Heart left ventricle (tissue), 16 donors: ENCODE data around the gene SPSB1. TPM values are rescaled to one million over a fixed set of nuclear protein-coding genes. Genes with fewer than 3 reads are reported as not detected.
A peak's percentile ranks its signal among the peaks of the same experiment; 100 is the strongest.

ENCODE experiments used
- ATAC-seq, 4 donors: fragments of 200-7000 bp; cut with Tn5 transposase; one replicate each; pipeline ENCODE4 v1.9.1; 2020 to 2022; ENCODE audit warnings: moderate library complexity in 4 of 4, mild to moderate bottlenecking in 3 of 4, moderate number of reproducible peaks in 1 of 4
- DNase-seq, 5 donors: peaks; one replicate each; pipeline ENCODE4 v3.0.0-alpha.2; 2020
- H3K27ac ChIP-seq, 12 donors: fragments of 200-600 bp; sonication (generic) in 4 of 12; one replicate each; pipeline versions ENCODE4 v1.5.0 to v1.8.0; 2016 to 2022; ENCODE audit warnings: mild to moderate bottlenecking in 2 of 12
- H3K27me3 ChIP-seq, 9 donors: fragments of 200-600 bp; sonication (generic) in 2 of 9; one replicate each; pipeline versions ENCODE4 v1.5.1 to v1.8.0; 2016 to 2022; ENCODE audit warnings: mild to moderate bottlenecking in 3 of 9
- H3K36me3 ChIP-seq, 9 donors: fragments of 200-600 bp; sonication (generic) in 2 of 9; one replicate each; pipeline versions ENCODE4 v1.5.0 to v1.8.0; 2018 to 2022; ENCODE audit warnings: mild to moderate bottlenecking in 2 of 9
- H3K4me1 ChIP-seq, 12 donors: fragments of 200-600 bp; sonication (generic) in 4 of 12; one replicate each; pipeline versions ENCODE4 v1.5.0 to v1.8.0; 2016 to 2022; ENCODE audit warnings: mild to moderate bottlenecking in 3 of 12
- H3K4me3 ChIP-seq, 12 donors: fragments of 200-600 bp; sonication (generic) in 4 of 12; one replicate each; pipeline versions ENCODE4 v1.5.0 to v1.8.0; 2017 to 2022; ENCODE audit warnings: mild to moderate bottlenecking in 9 of 12, moderate library complexity in 4 of 12
- H3K9me3 ChIP-seq, 12 donors: fragments of 200-600 bp; sonication (generic) in 4 of 12; one replicate each; pipeline versions ENCODE4 v1.5.0 to v1.8.0; 2016 to 2022; ENCODE audit warnings: mild to moderate bottlenecking in 1 of 12
- POLR2A ChIP-seq, 2 donors: fragments of 450-650 bp; IDR thresholded peaks; one replicate each; pipeline ENCODE4 v1.6.1; 2017; ENCODE audit warnings: antibody characterized with exemption in 2 of 2, mild to moderate bottlenecking in 2 of 2, moderate library complexity in 2 of 2
- WGBS, 4 donors: extraction: QIAGEN DNeasy Blood & Tissue Kit in 2 of 4; methylation state at CpG; one replicate each; pipeline versions ENCODE4 v1.1.5 to v1.1.7; 2013 to 2018; 5-methylcytosine and 5-hydroxymethylcytosine counted together
- intact Hi-C, 10 donors: fragments of 100-400 bp; cut with DNase I; formaldehyde crosslinking; loops; one replicate each; pipeline versions ENCODE4 v1.11.1 to v1.14.2; 2022
- polyA plus RNA-seq, 2 donors: library from polyadenylated mRNA; stranded (reverse); fragments of 200-250 nt; gene quantifications; one replicate each; pipeline ENCODE4 v1.2.3, GENCODE V29; 2013
- total RNA-seq, 9 donors: library from RNA; depleted of rRNA in 2 of 9; stranded (reverse); fragments of >200 nt in 2 of 9; fragmentation: NEBNext Ultra II Directional in 3 of 9; extraction: Animal tissue kit (Norgen Biotek cat#: 25700) in 3 of 9; gene quantifications; one replicate each; pipeline versions ENCODE4 v1.1.0 to v1.2.4, GENCODE V29; 2016 to 2023
- TF ChIP-seq, protein P1 (sequence below), 12 donors: fragments of 200-600 bp; sonication (generic) in 4 of 12; IDR thresholded peaks; one replicate each; pipeline versions ENCODE4 v1.5.0 to v1.8.0; 2018 to 2022; ENCODE audit warnings: antibody characterized with exemption in 12 of 12, mild to moderate bottlenecking in 5 of 12
- donor health status: ischemic (EF 13 %, LVEDD 7.1; RV severe dilation, severe dysfunction).
- donor health status: healthy with polysubstance abuse.
- donor health status: DM: no; HTN: yes; CAD: no.
- donor health status: DM: no; HTN: no; CAD: no.
- donor health status: ischemic (EF 25% LVEDD 6.9; RV normal size, moderate dysfunction).
- donor health status: ischemic (EF 25% LVEDD 5.7; RV mildly dilated, moderate dysfunction).
- donor health status: healthy.
- donor health status: DM: yes; HTN: yes; CAD: no.
- donor health status: ischemic (EF 35%, LVEDD 5.7; RV mildly dilated, moderate dysfunction).
- donor health status: nonischemic (EF 11% LVEDD 7.7; RV severe dilation, severe dysfunction).
- donor health status: DM: yes; HTN: yes; CAD: no.
- donor health status: PGD.
- donor health status: ischemic (EF 29% LVEDD 5.4; RV normal size, mild dysfunction).
- donor health status: nonischemic (EF 23%, LVEDD 6.1; RV moderate dilation, normal function).

SPSB1 gene
- total and polyA plus RNA-seq, 11 donors: 7.0 to 27.2 (median 9.2) TPM

DNA sequence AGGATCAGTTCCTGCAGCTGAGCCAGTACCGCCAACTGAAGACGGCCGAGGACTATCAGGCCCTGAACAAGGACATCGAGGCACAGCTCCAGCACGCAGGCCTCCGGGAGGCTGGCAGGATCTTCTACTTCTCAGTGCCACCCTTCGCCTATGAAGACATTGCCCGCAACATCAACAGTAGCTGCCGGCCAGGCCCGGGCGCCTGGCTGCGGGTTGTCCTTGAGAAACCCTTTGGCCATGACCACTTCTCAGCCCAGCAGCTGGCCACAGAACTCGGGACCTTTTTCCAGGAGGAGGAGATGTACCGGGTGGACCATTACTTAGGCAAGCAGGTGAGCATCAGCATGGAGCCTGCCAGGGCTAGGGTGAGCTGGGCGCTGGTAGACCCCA is 47.5 kb upstream of the SPSB1 start:
- ATAC-seq: no peak
- H3K4me3 ChIP-seq: no peak overlapping the region
- H3K4me1 ChIP-seq: peaks cover 5 to 92% (median 58%) of the 10 kb centered on the region in 12 donors
- peak overlapping the region in 4 of 12 donors; percentile 9 to 97 (median 94) for H3K27ac ChIP-seq
- H3K9me3 ChIP-seq: no peaks in the 10 kb centered on the region
- 85 to 96% (median 91%) methylated on average over 8 to 15 of the region's 15 CpGs for WGBS, 4 donors
- TF ChIP-seq, protein P1, sequence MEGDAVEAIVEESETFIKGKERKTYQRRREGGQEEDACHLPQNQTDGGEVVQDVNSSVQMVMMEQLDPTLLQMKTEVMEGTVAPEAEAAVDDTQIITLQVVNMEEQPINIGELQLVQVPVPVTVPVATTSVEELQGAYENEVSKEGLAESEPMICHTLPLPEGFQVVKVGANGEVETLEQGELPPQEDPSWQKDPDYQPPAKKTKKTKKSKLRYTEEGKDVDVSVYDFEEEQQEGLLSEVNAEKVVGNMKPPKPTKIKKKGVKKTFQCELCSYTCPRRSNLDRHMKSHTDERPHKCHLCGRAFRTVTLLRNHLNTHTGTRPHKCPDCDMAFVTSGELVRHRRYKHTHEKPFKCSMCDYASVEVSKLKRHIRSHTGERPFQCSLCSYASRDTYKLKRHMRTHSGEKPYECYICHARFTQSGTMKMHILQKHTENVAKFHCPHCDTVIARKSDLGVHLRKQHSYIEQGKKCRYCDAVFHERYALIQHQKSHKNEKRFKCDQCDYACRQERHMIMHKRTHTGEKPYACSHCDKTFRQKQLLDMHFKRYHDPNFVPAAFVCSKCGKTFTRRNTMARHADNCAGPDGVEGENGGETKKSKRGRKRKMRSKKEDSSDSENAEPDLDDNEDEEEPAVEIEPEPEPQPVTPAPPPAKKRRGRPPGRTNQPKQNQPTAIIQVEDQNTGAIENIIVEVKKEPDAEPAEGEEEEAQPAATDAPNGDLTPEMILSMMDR (IDR thresholded peaks at IDR 0.05): no peak
- no peak for TF ChIP-seq POLR2A (IDR thresholded peaks at IDR 0.05)
- H3K27me3 ChIP-seq: no peaks in the 10 kb centered on the region
- intact Hi-C loops: no loop called here
- DNase-seq: no peak
- peaks cover 0 to 40% (median 26%) of the 10 kb centered on the region in 9 donors for H3K36me3 ChIP-seq

DNA sequence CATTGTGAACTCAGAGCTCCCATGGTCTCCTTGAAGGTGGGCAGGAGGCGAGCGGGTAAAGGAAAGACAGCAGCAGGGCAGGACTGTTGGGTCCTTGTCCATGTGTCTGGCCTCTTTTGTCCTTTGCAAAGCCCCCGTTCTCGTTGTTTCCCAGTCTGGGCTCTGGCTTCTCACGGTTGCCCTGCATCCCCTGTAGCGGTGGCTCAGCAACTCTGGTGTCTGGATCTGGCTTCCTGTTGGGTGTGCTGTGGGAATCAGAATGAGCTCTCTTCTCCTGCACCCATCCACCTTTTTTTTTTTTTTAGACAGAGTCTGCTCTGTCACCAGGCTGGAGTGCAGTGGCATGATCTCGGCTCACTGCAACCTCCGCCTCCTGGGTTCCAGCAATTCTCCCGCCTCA is 47.0 kb upstream of the SPSB1 start:
- no peaks in the 10 kb centered on the region for H3K27me3 ChIP-seq
- no peaks in the 10 kb centered on the region for H3K9me3 ChIP-seq
- no peak for DNase-seq
- H3K36me3 ChIP-seq: peaks cover 0 to 40% (median 26%) of the 10 kb centered on the region in 9 donors
- H3K4me3 ChIP-seq: no peak overlapping the region
- H3K4me1 ChIP-seq: peaks cover 5 to 92% (median 57%) of the 10 kb centered on the region in 12 donors
- WGBS, 4 donors: 92 to 96% (median 95%) methylated on average over 9 of the region's 9 CpGs
- peak overlapping the region in 2 of 12 donors; percentile 92 to 96 for H3K27ac ChIP-seq
- no peak for ATAC-seq
- intact Hi-C loops: no loop called here
- TF ChIP-seq, protein P1 (IDR thresholded peaks at IDR 0.05): no peak
- no peak for TF ChIP-seq POLR2A (IDR thresholded peaks at IDR 0.05)

DNA sequence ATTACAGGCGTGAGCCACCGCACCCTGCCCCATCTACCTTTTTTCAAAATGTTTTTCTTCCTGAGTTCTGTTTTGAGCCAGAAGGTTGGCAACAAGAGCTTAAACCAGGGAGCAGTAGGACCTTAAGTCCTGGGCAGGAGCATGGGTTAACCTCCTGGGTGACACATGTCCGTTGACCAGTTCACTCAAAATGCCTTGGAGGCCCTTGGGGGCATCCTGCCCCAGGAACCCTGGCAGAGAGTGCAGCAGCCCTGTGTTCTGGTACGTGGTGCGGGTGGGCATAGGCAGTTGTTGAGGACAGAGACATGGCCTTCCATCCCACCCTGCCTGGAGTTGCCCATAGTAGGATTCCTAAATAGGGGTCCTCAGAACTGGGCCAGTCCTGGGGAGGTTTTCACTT is 46.5 kb upstream of the SPSB1 start:
- DNase-seq: no peak
- peaks cover 0 to 40% (median 26%) of the 10 kb centered on the region in 9 donors for H3K36me3 ChIP-seq
- intact Hi-C loops: no loop called here
- no peak for ATAC-seq
- H3K4me3 ChIP-seq: no peak overlapping the region
- WGBS, 4 donors: 92 to 100% (median 94%) methylated on average over 5 of the region's 5 CpGs
- TF ChIP-seq, protein P1 (IDR thresholded peaks at IDR 0.05): no peak
- TF ChIP-seq POLR2A (IDR thresholded peaks at IDR 0.05): no peak
- peaks cover 7 to 92% (median 58%) of the 10 kb centered on the region in 12 donors for H3K4me1 ChIP-seq
- H3K9me3 ChIP-seq: no peaks in the 10 kb centered on the region
- peak overlapping the region in 3 of 12 donors; percentile 75 to 82 (median 80) for H3K27ac ChIP-seq
- H3K27me3 ChIP-seq: no peaks in the 10 kb centered on the region

DNA sequence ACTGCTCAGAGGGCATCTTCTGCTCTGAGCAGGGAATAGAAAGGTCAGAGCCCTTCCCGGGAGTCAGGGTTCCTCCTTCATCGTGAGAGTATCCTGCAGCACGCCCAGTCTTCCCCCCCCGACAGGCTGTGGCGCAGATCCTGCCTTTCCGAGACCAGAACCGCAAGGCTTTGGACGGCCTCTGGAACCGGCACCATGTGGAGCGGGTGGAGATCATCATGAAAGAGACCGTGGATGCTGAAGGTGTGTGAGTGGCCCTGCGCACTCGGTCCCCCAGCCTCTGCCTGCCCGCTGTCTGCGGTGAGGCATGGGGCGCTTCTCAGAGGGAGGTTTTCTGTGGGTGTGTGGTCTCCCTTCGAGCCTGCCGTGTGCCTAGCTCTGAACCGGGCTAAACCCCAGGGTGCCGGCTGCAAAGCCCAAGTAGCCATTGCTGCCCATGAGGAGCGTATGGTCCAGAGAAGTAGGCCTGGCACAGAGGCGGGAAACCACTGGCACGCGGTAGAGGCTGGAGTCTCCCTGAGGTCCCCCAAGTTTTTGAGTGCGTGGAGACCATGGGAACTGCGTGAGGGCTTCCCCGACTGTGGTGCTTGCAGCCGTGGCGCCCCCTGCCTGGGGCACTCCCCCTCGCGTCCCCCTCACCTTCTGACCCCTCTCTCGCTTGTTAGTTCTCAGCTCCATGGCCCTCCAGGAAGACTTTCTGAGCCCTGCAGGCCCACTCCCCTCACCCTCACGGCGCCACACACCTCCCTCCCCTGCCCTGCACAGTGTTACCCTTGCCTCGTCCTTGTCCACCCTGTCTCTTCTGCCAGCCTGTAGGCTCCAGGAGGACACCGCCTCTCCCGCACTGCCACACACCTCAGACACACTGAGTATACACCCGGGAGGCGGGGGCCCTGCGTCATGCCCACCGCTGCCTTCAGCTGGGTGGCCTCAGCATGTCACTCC is 45.6 kb upstream of the SPSB1 start:
- intact Hi-C loops: no loop called here
- TF ChIP-seq, protein P1 (IDR thresholded peaks at IDR 0.05): no peak
- no peak for TF ChIP-seq POLR2A (IDR thresholded peaks at IDR 0.05)
- peaks cover 8 to 92% (median 55%) of the 10 kb centered on the region in 12 donors for H3K4me1 ChIP-seq
- DNase-seq: peak in 2 of 5 donors; percentile 39 to 55
- no peaks in the 10 kb centered on the region for H3K27me3 ChIP-seq
- peaks cover 0 to 40% (median 26%) of the 10 kb centered on the region in 9 donors for H3K36me3 ChIP-seq
- H3K27ac ChIP-seq: peak overlapping the region in 9 of 12 donors; percentile 31 to 88 (median 75)
- no peaks in the 10 kb centered on the region for H3K9me3 ChIP-seq
- WGBS, 4 donors: 83 to 91% (median 84%) methylated on average over 27 to 41 of the region's 41 CpGs
- H3K4me3 ChIP-seq: no peak overlapping the region
- peak in 3 of 4 donors; percentile 14 to 35 (median 31) for ATAC-seq
